ENCODE results near the gene SRCAP.

The SRCAP gene

GRCh38 chr16:30675143-30675542 lies 23.8 kb upstream of the SRCAP start:
- DNase-seq: no peak
- H3K9me3 ChIP-seq (ENCODE audit: severe bottlenecking): no peaks in the 10 kb centered on the region
- H3K27me3 ChIP-seq (ENCODE audit: insufficient read depth, low read depth, severe bottlenecking): no peaks in the 10 kb centered on the region
- no peak for TF ChIP-seq CTCF (IDR thresholded peaks at IDR 0.05; ENCODE audit: low read depth, low read length)
- no peak overlapping the region for H3K27ac ChIP-seq
- no peak overlapping the region for H3K4me3 ChIP-seq (ENCODE audit: low read depth, low read length)
- H3K36me3 ChIP-seq: peaks cover 3% of the 10 kb centered on the region; the same call in 1 of the 2 replicates

- no peak for TF ChIP-seq CTCF (IDR thresholded peaks at IDR 0.05; ENCODE audit: low read depth, low read length)
- H3K27ac ChIP-seq: no peak overlapping the region
Observed at GRCh38 chr16:30677931-30678585, 20.9 kb upstream of the SRCAP start.

GRCh38 chr16:30678586-30678970 lies 20.4 kb upstream of the SRCAP start:
- no peaks in the 10 kb centered on the region for H3K27me3 ChIP-seq (ENCODE audit: insufficient read depth, low read depth, severe bottlenecking)
- DNase-seq: no peak
- no peak overlapping the region for H3K27ac ChIP-seq
- no peak for TF ChIP-seq CTCF (IDR thresholded peaks at IDR 0.05; ENCODE audit: low read depth, low read length)
- H3K4me3 ChIP-seq (ENCODE audit: low read depth, low read length): no peak overlapping the region
- no peaks in the 10 kb centered on the region for H3K36me3 ChIP-seq
- H3K9me3 ChIP-seq (ENCODE audit: severe bottlenecking): no peaks in the 10 kb centered on the region

More at GRCh38 chr16:30677931-30678585, 20.9 kb upstream of the SRCAP start:
- DNase-seq: no peak
- no peaks in the 10 kb centered on the region for H3K9me3 ChIP-seq (ENCODE audit: severe bottlenecking)
- no peak overlapping the region for H3K4me3 ChIP-seq (ENCODE audit: low read depth, low read length)
- H3K36me3 ChIP-seq: no peaks in the 10 kb centered on the region
- H3K27me3 ChIP-seq (ENCODE audit: insufficient read depth, low read depth, severe bottlenecking): no peaks in the 10 kb centered on the region

GRCh38 chr16:30680326-30680725 lies 18.6 kb upstream of the SRCAP start:
- H3K27ac ChIP-seq: no peak overlapping the region
- TF ChIP-seq CTCF (IDR thresholded peaks at IDR 0.05; ENCODE audit: low read depth, low read length): no peak
- H3K4me3 ChIP-seq (ENCODE audit: low read depth, low read length): no peak overlapping the region
- H3K36me3 ChIP-seq: no peaks in the 10 kb centered on the region
- H3K9me3 ChIP-seq (ENCODE audit: severe bottlenecking): no peaks in the 10 kb centered on the region
- DNase-seq: no peak
- no peaks in the 10 kb centered on the region for H3K27me3 ChIP-seq (ENCODE audit: insufficient read depth, low read depth, severe bottlenecking)

GRCh38 chr16:30688701-30689100 lies 10.3 kb upstream of the SRCAP start:
- H3K27me3 ChIP-seq (ENCODE audit: insufficient read depth, low read depth, severe bottlenecking): no peaks in the 10 kb centered on the region
- DNase-seq: peak; percentile 75

More at GRCh38 chr16:30688701-30689100, 10.3 kb upstream of the SRCAP start:
- Histone ChIP-seq H3K36me3 (no peaks in the 10 kb centered on the region), H3K4me3 (ENCODE audit: low read depth, low read length) (no peak overlapping the region), H3K27ac (peak overlapping the region; percentile 61), H3K9me3 (ENCODE audit: severe bottlenecking) (no peaks in the 10 kb centered on the region)
- no peak for TF ChIP-seq CTCF (IDR thresholded peaks at IDR 0.05; ENCODE audit: low read depth, low read length)
